ENCODE measurements around the gene TSEN15.

TSEN15 gene

DNA sequence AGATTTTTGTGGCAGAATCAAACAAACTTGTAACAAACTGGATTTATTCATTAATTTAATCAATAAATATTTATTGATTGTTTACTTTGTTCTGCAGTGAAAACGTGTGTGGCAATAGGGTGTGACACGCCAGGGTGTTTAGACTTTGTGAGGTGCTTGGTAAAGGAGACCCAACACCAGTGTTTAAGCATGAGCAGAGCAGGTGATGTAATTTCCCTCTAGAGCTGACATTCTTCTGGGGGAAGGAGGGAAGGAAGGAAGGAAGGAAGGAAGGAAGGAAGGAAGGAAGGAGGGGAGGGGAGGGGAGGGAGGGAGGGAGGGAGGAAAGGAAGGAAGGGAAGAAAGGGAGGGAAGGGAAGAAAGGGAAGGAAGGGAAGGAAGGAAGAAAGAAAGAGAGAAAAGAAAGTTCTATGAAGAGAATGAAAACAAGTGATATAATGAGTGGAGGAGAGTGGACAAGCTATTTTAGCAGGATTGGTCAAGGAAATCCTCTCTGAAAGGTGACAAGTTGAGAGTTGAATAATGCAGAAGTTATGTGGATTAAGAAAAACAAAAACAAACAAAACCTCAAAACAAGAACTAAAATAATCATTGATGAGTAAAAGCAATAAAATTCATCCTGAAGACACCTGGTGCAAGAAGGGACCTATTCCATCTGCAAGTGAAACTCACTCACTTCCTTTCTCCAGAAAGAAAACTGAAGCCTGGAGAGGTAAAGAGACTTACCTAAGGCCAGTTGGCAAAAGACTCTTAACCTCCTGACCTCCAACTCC, 60.8 kb downstream of the TSEN15 start:
- no peak for DNase-seq

DNA sequence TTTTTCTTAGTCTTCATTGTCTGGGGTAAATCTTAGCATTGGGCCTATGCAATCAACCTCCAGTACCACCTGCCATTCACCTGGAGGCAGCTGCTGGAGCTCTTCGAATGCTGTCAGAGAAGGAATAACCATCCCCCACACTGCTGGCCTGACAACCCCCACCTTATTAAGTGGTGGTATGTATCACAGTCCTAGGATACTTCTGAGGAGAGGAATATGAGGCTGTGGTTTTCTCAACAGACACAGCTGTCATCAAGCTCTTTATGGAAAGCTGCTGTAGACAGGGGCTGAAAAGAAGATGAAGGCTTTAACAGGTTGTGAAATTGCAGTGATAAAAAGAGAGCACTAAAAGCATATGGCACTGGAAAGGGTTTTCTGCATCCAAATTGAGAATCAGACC, 61.7 kb downstream of the TSEN15 start:
- DNase-seq = no peak

DNA sequence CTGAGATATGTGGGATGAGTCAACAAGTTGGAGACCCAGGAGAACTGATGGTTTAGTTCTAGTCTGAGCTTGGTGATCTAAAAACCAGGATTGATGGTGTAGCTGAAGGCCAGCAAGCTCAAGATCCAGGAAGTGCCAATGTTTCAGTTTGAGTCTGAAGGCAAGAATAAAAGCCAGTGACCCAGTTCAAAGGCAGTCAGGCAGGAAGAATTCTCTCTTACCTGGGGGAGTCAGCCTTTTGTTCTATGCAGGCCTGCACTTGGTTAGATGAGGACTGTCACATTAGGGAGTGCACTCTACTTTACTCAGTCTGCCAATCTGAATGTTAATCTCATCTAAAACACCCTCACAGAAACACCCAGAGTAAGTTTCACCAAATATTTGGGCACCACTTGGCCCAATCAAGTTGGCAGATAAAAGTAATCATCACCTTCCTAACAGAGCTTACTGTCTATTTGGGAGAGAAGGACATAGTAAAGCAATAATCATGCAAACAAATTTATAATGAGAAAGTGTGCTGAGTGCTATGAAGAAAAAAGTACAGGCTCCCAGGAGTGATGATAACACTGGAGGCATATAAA, 63.4 kb downstream of the TSEN15 start:
- no peak for DNase-seq

DNA sequence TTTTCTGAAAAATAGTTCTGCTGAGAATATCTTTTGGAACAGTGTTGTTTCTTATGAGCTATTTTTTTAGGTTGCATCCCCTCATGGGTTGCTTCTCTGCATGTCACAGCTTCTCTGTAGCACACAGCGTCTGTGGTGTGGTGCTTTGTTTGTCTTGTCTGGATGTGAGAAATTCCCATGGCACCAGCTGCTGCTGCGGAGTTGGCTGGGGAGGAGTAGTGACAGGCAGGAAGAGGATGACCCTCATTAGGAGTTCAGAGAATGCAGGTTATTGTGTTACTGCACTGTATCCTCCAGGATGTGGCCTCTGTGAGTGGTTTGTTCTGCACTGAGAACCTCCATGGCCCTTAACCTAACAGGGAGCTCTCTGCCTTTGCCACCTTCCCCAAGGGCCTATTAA, 64.8 kb downstream of the TSEN15 start:
- no peak for DNase-seq

DNA sequence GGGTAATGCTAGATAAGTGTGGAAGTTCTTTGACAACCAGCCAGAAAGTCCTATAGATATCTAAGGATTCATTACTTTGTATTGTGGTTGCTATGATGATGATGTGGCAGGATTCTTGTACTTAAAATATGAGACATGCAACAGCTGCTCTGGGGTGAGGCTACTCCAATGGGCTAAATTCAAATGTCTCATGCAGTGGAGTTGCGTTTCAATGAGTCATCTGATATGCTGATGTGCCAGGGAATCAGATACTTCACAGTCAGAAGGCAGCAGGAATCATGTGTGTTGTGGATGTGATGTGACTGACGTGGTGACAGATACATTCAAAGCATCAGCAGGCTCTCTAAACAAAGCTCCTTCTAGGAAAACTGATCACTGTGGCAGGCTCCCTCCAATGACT, 66.5 kb downstream of the TSEN15 start:
- DNase-seq = no peak

Data from CD4-positive, alpha-beta T cell treated with Interleukin-17A for 1 hour (primary cell).